Measurements from ENCODE around the gene ADAMTS9.
A peak's percentile ranks its signal among the peaks of the same experiment; 100 is the strongest.

Gene ADAMTS9

DNA sequence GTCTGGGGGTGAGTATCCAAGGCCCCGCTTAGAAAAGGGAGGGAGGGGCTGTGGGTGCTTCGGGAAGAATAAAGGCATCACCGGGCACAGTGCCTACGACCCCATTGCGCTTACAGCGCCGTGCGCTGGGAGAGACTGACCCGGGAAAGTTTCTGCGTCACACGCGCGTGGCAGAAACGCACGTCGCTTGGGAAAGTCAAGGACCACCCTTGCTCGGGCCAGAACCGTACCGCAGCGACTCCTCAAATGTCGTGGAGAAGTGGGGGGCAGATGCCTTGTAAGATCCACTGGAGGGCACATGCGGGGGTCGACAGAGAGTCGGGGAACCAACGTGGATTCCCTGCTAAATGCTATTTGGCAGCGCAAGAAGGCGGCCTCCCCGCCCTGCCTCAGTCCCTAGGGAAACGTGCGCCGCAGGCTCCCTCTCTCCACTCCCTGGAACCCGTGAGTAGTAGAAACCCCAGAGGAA is 2.4 kb downstream of the ADAMTS9 start:
- H3K27me3 ChIP-seq (replicated peaks in 2 of 5; ENCODE audit: control insufficient read depth in 4 of 5, insufficient read depth in 5 of 5, low read length in 4 of 5): peaks cover 17 to 87% (median 36%) of the 10 kb centered on the region in 5 experiments
- H3K36me3 ChIP-seq (ENCODE audit: control insufficient read depth in 4 of 4, insufficient read depth in 4 of 4, low read length in 3 of 4): no peaks in the 10 kb centered on the region
- peaks cover 0 to 4% (median 0%) of the 10 kb centered on the region in 5 experiments for H3K9me3 ChIP-seq (ENCODE audit: control extremely low read depth in 1 of 5, control insufficient read depth in 4 of 5, insufficient read depth in 2 of 5, low read depth in 1 of 5, low read length in 4 of 5)
- peaks cover 2 to 36% (median 20%) of the 10 kb centered on the region in 4 experiments for H3K4me1 ChIP-seq (ENCODE audit: control extremely low read depth in 1 of 4, control insufficient read depth in 4 of 4, insufficient read depth in 4 of 4, low read length in 3 of 4)
- POLR2A ChIA-PET: no interaction called here
- H3K4me3 ChIP-seq (ENCODE audit: control insufficient read depth in 1 of 7, extremely low read depth in 1 of 7, insufficient read depth in 4 of 7, low read depth in 2 of 7, low read length in 6 of 7): peak overlapping the region; percentile 18 to 79 (median 64)
- CTCF ChIA-PET: no interaction called here
- WGBS (ENCODE audit: insufficient coverage): 0% methylated on average over 32 of the region's 32 CpGs
- DNase-seq: no peak
- no peak overlapping the region for H3K27ac ChIP-seq (ENCODE audit: insufficient read depth in 1 of 2, low read depth in 1 of 2, low read length in 2 of 2, poor library complexity in 1 of 2, severe bottlenecking in 2 of 2)

DNA sequence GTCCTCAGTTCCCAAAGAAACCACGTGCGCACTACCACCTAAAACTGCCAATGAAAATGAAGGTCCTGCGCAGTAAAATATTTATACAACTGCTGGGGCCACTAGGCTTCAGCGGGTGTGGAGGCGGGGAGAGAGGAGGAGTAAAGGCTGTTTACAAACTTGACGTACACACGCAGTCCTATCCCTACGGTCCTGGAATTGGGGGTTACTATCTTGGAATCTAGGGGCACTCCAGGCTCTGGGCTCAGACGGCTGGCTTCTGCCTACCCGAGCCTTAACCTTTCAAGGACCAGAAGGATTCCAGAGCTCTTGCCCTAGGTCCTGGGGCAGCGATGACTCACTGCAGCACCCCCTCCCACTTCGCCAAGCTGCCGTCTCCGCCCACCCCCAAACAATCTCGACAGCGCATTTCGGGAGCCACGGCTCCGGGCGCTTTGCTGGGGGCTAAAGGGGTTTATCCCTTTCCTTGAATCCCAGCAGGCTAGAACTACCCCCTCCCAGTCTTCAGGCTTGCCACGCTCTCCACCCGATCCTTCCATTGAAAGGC is 3.0 kb downstream of the ADAMTS9 start:
- Histone ChIP-seq H3K4me3 (ENCODE audit: control insufficient read depth in 1 of 7, extremely low read depth in 1 of 7, insufficient read depth in 4 of 7, low read depth in 2 of 7, low read length in 6 of 7) (peak overlapping the region in 5 of 7 experiments; percentile 54 to 79 (median 64)), H3K9me3 (ENCODE audit: control extremely low read depth in 1 of 5, control insufficient read depth in 4 of 5, insufficient read depth in 2 of 5, low read depth in 1 of 5, low read length in 4 of 5) (peaks cover 0 to 4% (median 0%) of the 10 kb centered on the region in 5 experiments), H3K4me1 (ENCODE audit: control extremely low read depth in 1 of 4, control insufficient read depth in 4 of 4, insufficient read depth in 4 of 4, low read length in 3 of 4) (peaks cover 2 to 36% (median 20%) of the 10 kb centered on the region in 4 experiments), H3K27me3 (replicated peaks in 2 of 5; ENCODE audit: control insufficient read depth in 4 of 5, insufficient read depth in 5 of 5, low read length in 4 of 5) (peaks cover 15 to 81% (median 37%) of the 10 kb centered on the region in 5 experiments), H3K27ac (ENCODE audit: insufficient read depth in 1 of 2, low read depth in 1 of 2, low read length in 2 of 2, poor library complexity in 1 of 2, severe bottlenecking in 2 of 2) (no peak overlapping the region), H3K36me3 (ENCODE audit: control insufficient read depth in 4 of 4, insufficient read depth in 4 of 4, low read length in 3 of 4) (no peaks in the 10 kb centered on the region)
- peak in 1 of 3 donors; percentile 11 for DNase-seq
- ChIA-PET POLR2A (no interaction called here), CTCF (no interaction called here)
- WGBS (ENCODE audit: insufficient coverage): 5% methylated on average over 16 of the region's 22 CpGs

DNA sequence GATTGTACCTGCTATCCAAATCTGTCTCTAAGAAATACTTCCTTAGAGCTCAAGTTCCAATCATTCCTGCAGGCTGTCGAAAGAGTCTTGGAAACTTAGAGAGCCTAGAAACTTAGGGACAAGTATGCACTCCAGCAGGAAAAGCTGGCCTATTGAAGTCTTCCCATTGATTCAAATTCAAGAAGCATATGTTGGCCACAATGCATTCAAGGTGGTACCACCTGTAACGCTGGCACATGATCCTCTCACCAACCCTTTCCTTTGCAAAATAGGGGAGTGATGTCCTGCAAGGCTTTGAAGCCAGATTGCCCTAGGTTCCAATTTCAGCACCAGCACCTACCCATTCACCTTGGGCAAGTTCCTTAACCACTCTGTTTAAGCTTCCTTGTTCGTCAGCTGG is 6.0 kb downstream of the ADAMTS9 start:
- POLR2A ChIA-PET: no interaction called here
- 60% methylated on average over 2 of the region's 3 CpGs for WGBS (ENCODE audit: insufficient coverage)
- H3K36me3 ChIP-seq (ENCODE audit: control insufficient read depth in 4 of 4, insufficient read depth in 4 of 4, low read length in 3 of 4): no peaks in the 10 kb centered on the region
- CTCF ChIA-PET: interaction anchor here (1.1 kb wide), 1 partner anchor 11 kb away, joined by 3 read pairs; no protein-coding TSS in a partner anchor
- H3K27ac ChIP-seq (ENCODE audit: insufficient read depth in 1 of 2, low read depth in 1 of 2, low read length in 2 of 2, poor library complexity in 1 of 2, severe bottlenecking in 2 of 2): no peak overlapping the region
- no peak for DNase-seq
- H3K4me3 ChIP-seq (ENCODE audit: control insufficient read depth in 1 of 7, extremely low read depth in 1 of 7, insufficient read depth in 4 of 7, low read depth in 2 of 7, low read length in 6 of 7): no peak overlapping the region
- peaks cover 0 to 4% (median 0%) of the 10 kb centered on the region in 5 experiments for H3K9me3 ChIP-seq (ENCODE audit: control extremely low read depth in 1 of 5, control insufficient read depth in 4 of 5, insufficient read depth in 2 of 5, low read depth in 1 of 5, low read length in 4 of 5)
- H3K27me3 ChIP-seq (replicated peaks in 2 of 5; ENCODE audit: control insufficient read depth in 4 of 5, insufficient read depth in 5 of 5, low read length in 4 of 5): peaks cover 7 to 52% (median 30%) of the 10 kb centered on the region in 5 experiments
- peaks cover 1 to 21% (median 11%) of the 10 kb centered on the region in 4 experiments for H3K4me1 ChIP-seq (ENCODE audit: control extremely low read depth in 1 of 4, control insufficient read depth in 4 of 4, insufficient read depth in 4 of 4, low read length in 3 of 4)

DNA sequence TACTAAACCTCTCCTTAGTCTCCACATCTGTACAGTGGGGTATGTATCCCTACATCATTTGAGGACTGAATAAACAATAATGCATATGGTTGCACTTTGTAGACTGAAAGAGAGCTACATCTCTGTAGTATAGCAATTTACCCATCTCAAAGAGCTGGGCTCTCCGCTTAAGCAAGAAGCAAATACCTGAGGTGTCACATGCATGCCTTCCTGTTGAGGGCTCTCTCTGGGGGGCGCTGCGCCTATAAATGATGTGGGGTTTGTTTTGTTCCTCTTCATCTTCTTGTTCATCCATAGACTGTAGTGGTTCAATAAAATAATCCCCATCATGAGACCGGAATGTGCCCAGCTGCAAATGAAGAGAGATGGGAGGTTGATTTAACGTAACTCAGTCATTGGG is 6.8 kb downstream of the ADAMTS9 start:
- 75% methylated on average over 2 of the region's 5 CpGs for WGBS (ENCODE audit: insufficient coverage)
- POLR2A ChIA-PET: no interaction called here

DNA sequence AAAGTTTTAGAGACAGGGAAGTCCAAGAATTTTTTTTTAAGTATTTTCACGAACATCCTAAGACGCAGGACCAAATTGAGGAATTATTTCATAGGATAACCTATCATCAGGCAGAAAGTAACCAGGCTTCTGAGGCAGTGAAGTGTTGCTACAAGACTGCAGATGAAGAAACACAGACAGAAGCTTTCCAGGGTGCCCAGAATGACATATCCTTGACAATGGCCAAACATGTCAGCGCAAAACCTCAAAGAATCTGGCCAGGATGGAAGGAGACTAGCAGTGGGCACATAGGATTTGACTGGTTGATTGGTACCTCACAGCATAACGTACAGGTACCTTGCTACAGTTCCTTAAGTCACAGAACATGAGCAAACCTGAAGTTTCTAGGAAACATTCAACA is 7.5 kb downstream of the ADAMTS9 start:
- Histone ChIP-seq H3K4me3 (ENCODE audit: control insufficient read depth in 1 of 7, extremely low read depth in 1 of 7, insufficient read depth in 4 of 7, low read depth in 2 of 7, low read length in 6 of 7) (no peak overlapping the region), H3K9me3 (ENCODE audit: control extremely low read depth in 1 of 5, control insufficient read depth in 4 of 5, insufficient read depth in 2 of 5, low read depth in 1 of 5, low read length in 4 of 5) (peaks cover 0 to 3% (median 0%) of the 10 kb centered on the region in 5 experiments), H3K27me3 (replicated peaks in 2 of 5; ENCODE audit: control insufficient read depth in 4 of 5, insufficient read depth in 5 of 5, low read length in 4 of 5) (peaks cover 7 to 37% (median 18%) of the 10 kb centered on the region in 5 experiments), H3K27ac (ENCODE audit: insufficient read depth in 1 of 2, low read depth in 1 of 2, low read length in 2 of 2, poor library complexity in 1 of 2, severe bottlenecking in 2 of 2) (no peak overlapping the region), H3K36me3 (ENCODE audit: control insufficient read depth in 4 of 4, insufficient read depth in 4 of 4, low read length in 3 of 4) (no peaks in the 10 kb centered on the region), H3K4me1 (ENCODE audit: control extremely low read depth in 1 of 4, control insufficient read depth in 4 of 4, insufficient read depth in 4 of 4, low read length in 3 of 4) (peaks cover 0 to 6% (median 3%) of the 10 kb centered on the region in 4 experiments)
- POLR2A ChIA-PET: no interaction called here
- CTCF ChIA-PET: no interaction called here
- no peak for DNase-seq
- 97% methylated on average over 3 of the region's 4 CpGs for WGBS (ENCODE audit: insufficient coverage)

More for the DNA sequence above, 6.8 kb downstream of the ADAMTS9 start:
- CTCF ChIA-PET: no interaction called here
- Histone ChIP-seq H3K9me3 (ENCODE audit: control extremely low read depth in 1 of 5, control insufficient read depth in 4 of 5, insufficient read depth in 2 of 5, low read depth in 1 of 5, low read length in 4 of 5) (peaks cover 0 to 4% (median 0%) of the 10 kb centered on the region in 5 experiments), H3K36me3 (ENCODE audit: control insufficient read depth in 4 of 4, insufficient read depth in 4 of 4, low read length in 3 of 4) (no peaks in the 10 kb centered on the region), H3K4me1 (ENCODE audit: control extremely low read depth in 1 of 4, control insufficient read depth in 4 of 4, insufficient read depth in 4 of 4, low read length in 3 of 4) (peaks cover 0 to 13% (median 6%) of the 10 kb centered on the region in 4 experiments), H3K4me3 (ENCODE audit: control insufficient read depth in 1 of 7, extremely low read depth in 1 of 7, insufficient read depth in 4 of 7, low read depth in 2 of 7, low read length in 6 of 7) (no peak overlapping the region), H3K27ac (ENCODE audit: insufficient read depth in 1 of 2, low read depth in 1 of 2, low read length in 2 of 2, poor library complexity in 1 of 2, severe bottlenecking in 2 of 2) (no peak overlapping the region), H3K27me3 (replicated peaks in 2 of 5; ENCODE audit: control insufficient read depth in 4 of 5, insufficient read depth in 5 of 5, low read length in 4 of 5) (peaks cover 7 to 44% (median 24%) of the 10 kb centered on the region in 5 experiments)
- DNase-seq: no peak

DNA sequence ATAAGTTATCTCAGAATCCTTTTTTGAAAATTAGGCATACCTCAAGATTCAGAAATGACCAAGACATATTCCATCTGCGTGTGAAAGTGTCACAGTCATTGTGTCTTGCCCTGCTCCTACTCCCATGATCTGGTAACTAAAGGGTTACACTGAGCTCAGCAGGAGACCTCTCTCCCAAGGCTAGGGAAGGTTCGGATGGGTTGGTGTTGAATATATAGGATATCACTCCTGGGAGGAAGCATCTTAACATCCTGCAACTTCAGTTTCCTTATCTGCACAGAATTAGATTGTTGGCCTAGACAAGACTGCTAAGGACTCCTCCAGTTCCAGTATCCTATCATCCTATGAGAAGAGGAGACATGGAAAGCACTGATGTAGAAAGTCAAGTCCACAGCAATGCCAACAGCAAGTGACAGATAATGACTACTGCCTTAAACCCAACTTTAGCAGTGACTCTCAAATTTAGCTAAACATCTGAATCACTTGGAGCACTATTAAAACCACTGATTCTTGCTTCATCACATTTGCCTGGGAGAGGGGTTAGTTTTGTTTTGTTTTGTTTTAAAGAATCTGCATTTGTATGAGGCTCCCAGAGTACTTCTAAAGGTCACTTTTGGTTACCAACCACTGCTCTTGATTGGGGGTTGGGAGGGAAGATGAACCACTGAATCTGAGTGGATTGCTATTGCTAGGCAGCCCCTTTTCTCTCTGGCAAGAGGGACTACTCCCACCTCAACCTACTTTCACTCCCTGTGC is 9.7 kb downstream of the ADAMTS9 start:
- ChIA-PET CTCF (no interaction called here), POLR2A (no interaction called here)
- DNase-seq: no peak
- 89% methylated on average over 1 of the region's 2 CpGs for WGBS (ENCODE audit: insufficient coverage)
- no peak overlapping the region for H3K4me3 ChIP-seq (ENCODE audit: control insufficient read depth in 1 of 7, extremely low read depth in 1 of 7, insufficient read depth in 4 of 7, low read depth in 2 of 7, low read length in 6 of 7)
- H3K36me3 ChIP-seq (ENCODE audit: control insufficient read depth in 4 of 4, insufficient read depth in 4 of 4, low read length in 3 of 4): no peaks in the 10 kb centered on the region
- H3K27me3 ChIP-seq (replicated peaks in 2 of 5; ENCODE audit: control insufficient read depth in 4 of 5, insufficient read depth in 5 of 5, low read length in 4 of 5): peaks cover 3 to 15% (median 8%) of the 10 kb centered on the region in 5 experiments
- H3K27ac ChIP-seq (ENCODE audit: insufficient read depth in 1 of 2, low read depth in 1 of 2, low read length in 2 of 2, poor library complexity in 1 of 2, severe bottlenecking in 2 of 2): no peak overlapping the region
- H3K9me3 ChIP-seq (ENCODE audit: control extremely low read depth in 1 of 5, control insufficient read depth in 4 of 5, insufficient read depth in 2 of 5, low read depth in 1 of 5, low read length in 4 of 5): peaks cover 0 to 1% (median 0%) of the 10 kb centered on the region in 5 experiments
- no peaks in the 10 kb centered on the region for H3K4me1 ChIP-seq (ENCODE audit: control extremely low read depth in 1 of 4, control insufficient read depth in 4 of 4, insufficient read depth in 4 of 4, low read length in 3 of 4)

DNA sequence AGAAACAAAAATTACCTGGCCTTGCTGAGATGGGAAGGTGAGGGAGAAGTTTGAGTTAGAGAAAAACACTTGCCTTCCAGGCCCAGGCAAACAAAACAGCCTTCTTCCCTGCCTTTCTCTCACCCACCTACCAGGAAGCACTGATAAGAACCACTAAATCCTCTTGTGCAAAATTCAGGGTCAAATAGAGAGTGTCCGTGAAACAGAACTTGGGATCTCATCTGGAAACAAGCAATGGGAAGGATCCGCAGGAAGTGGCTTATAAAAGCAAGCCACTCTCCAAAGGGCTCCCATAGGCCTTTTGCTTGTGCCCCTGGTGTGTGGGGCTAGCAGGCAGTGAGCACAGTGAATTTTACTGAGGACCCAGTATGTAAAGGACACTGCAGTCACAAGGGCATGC is 11.0 kb downstream of the ADAMTS9 start:
- 100% methylated on average over 2 of the region's 2 CpGs for WGBS (ENCODE audit: insufficient coverage)
- DNase-seq: no peak
- H3K27ac ChIP-seq (ENCODE audit: insufficient read depth in 1 of 2, low read depth in 1 of 2, low read length in 2 of 2, poor library complexity in 1 of 2, severe bottlenecking in 2 of 2): no peak overlapping the region

More for the DNA sequence above, 11.0 kb downstream of the ADAMTS9 start:
- ChIA-PET CTCF (no interaction called here), POLR2A (no interaction called here)
- peaks cover 0 to 4% (median 2%) of the 10 kb centered on the region in 5 experiments for H3K27me3 ChIP-seq (replicated peaks in 2 of 5; ENCODE audit: control insufficient read depth in 4 of 5, insufficient read depth in 5 of 5, low read length in 4 of 5)
- no peaks in the 10 kb centered on the region for H3K36me3 ChIP-seq (ENCODE audit: control insufficient read depth in 4 of 4, insufficient read depth in 4 of 4, low read length in 3 of 4)
- no peaks in the 10 kb centered on the region for H3K4me1 ChIP-seq (ENCODE audit: control extremely low read depth in 1 of 4, control insufficient read depth in 4 of 4, insufficient read depth in 4 of 4, low read length in 3 of 4)
- peaks cover 0 to 1% (median 0%) of the 10 kb centered on the region in 5 experiments for H3K9me3 ChIP-seq (ENCODE audit: control extremely low read depth in 1 of 5, control insufficient read depth in 4 of 5, insufficient read depth in 2 of 5, low read depth in 1 of 5, low read length in 4 of 5)
- H3K4me3 ChIP-seq (ENCODE audit: control insufficient read depth in 1 of 7, extremely low read depth in 1 of 7, insufficient read depth in 4 of 7, low read depth in 2 of 7, low read length in 6 of 7): no peak overlapping the region

Data from common myeloid progenitor, CD34-positive (primary cell).